ENCODE data around the gene SLC25A46.
"Not testable (repeated sequence)": the region's sequence is repeated elsewhere in the genome, so short reads cannot be mapped to it uniquely, and the experiment has no call there.

Gene SLC25A46

GRCh38 chr5:110726249-110727024 is 12.4 kb upstream of the SLC25A46 start, which contains the start of gene TMEM232:
Gene TMEM232, minus strand, starts transcription at chr5:110726671. Its CDS starts 59,319 bp downstream, at chr5:110667352.
- no peaks in the 10 kb centered on the region for H3K9me2 ChIP-seq (replicated peaks; ENCODE audit: low read depth, low read length)
- no peak within 1 kb of the TSS for H3K9ac ChIP-seq (ENCODE audit: low read depth, low read length, poor library complexity, severe bottlenecking)
- no peaks in the 10 kb centered on the region for H4K20me1 ChIP-seq (ENCODE audit: insufficient read depth, low read length, poor library complexity, severe bottlenecking)
- H3K27me3 ChIP-seq (ENCODE audit: insufficient read depth, low read length, poor library complexity, severe bottlenecking) = no peaks in the 10 kb centered on the region
- H3K4me2 ChIP-seq (ENCODE audit: low read depth, low read length, poor library complexity, severe bottlenecking) = no peak within 1 kb of the TSS
- TF ChIP-seq EZH2phosphoT487 (IDR thresholded peaks at IDR 0.05; ENCODE audit: borderline replicate concordance) = no peak
- TF ChIP-seq, protein P1, sequence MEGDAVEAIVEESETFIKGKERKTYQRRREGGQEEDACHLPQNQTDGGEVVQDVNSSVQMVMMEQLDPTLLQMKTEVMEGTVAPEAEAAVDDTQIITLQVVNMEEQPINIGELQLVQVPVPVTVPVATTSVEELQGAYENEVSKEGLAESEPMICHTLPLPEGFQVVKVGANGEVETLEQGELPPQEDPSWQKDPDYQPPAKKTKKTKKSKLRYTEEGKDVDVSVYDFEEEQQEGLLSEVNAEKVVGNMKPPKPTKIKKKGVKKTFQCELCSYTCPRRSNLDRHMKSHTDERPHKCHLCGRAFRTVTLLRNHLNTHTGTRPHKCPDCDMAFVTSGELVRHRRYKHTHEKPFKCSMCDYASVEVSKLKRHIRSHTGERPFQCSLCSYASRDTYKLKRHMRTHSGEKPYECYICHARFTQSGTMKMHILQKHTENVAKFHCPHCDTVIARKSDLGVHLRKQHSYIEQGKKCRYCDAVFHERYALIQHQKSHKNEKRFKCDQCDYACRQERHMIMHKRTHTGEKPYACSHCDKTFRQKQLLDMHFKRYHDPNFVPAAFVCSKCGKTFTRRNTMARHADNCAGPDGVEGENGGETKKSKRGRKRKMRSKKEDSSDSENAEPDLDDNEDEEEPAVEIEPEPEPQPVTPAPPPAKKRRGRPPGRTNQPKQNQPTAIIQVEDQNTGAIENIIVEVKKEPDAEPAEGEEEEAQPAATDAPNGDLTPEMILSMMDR (conservative IDR thresholded peaks at IDR 0.05; ENCODE audit: low read length) = no peak
- no peaks in the 10 kb centered on the region for H3K9me3 ChIP-seq (ENCODE audit: insufficient read depth, low read depth, low read length)
- no peaks in the 10 kb centered on the region for H3K79me2 ChIP-seq (ENCODE audit: insufficient read depth, low read length)
- no peak within 1 kb of the TSS for H2AFZ ChIP-seq (ENCODE audit: low read length)
- no peak within 1 kb of the TSS for H3K4me3 ChIP-seq (ENCODE audit: low read length, poor library complexity, severe bottlenecking)
- no peaks in the 10 kb centered on the region for H3K4me1 ChIP-seq (ENCODE audit: insufficient read depth, low read length, poor library complexity, severe bottlenecking)
- no peaks in the 10 kb centered on the region for H3K36me3 ChIP-seq (ENCODE audit: insufficient read depth, low read length)
- no peaks in the 10 kb centered on the region for H3F3A ChIP-seq (ENCODE audit: low read depth)

GRCh38 chr5:110727025-110727314 is 11.8 kb upstream of the SLC25A46 start:
- no peaks in the 10 kb centered on the region for H3K9me2 ChIP-seq (replicated peaks; ENCODE audit: low read depth, low read length)
- TF ChIP-seq EZH2phosphoT487 (IDR thresholded peaks at IDR 0.05; ENCODE audit: borderline replicate concordance) = no peak
- TF ChIP-seq, protein P1 (conservative IDR thresholded peaks at IDR 0.05; ENCODE audit: low read length) = no peak
- no peaks in the 10 kb centered on the region for H4K20me1 ChIP-seq (ENCODE audit: insufficient read depth, low read length, poor library complexity, severe bottlenecking)
- H3K9me3 ChIP-seq (ENCODE audit: insufficient read depth, low read depth, low read length) = no peaks in the 10 kb centered on the region
- no peaks in the 10 kb centered on the region for H3K36me3 ChIP-seq (ENCODE audit: insufficient read depth, low read length)
- H2AFZ ChIP-seq (ENCODE audit: low read length) = no peak overlapping the region
- no peaks in the 10 kb centered on the region for H3F3A ChIP-seq (ENCODE audit: low read depth)
- H3K79me2 ChIP-seq (ENCODE audit: insufficient read depth, low read length) = no peaks in the 10 kb centered on the region
- H3K4me3 ChIP-seq (ENCODE audit: low read length, poor library complexity, severe bottlenecking) = no peak overlapping the region
- H3K9ac ChIP-seq (ENCODE audit: low read depth, low read length, poor library complexity, severe bottlenecking) = no peak overlapping the region
- no peaks in the 10 kb centered on the region for H3K27me3 ChIP-seq (ENCODE audit: insufficient read depth, low read length, poor library complexity, severe bottlenecking)
- H3K4me2 ChIP-seq (ENCODE audit: low read depth, low read length, poor library complexity, severe bottlenecking) = no peak overlapping the region
- H3K4me1 ChIP-seq (ENCODE audit: insufficient read depth, low read length, poor library complexity, severe bottlenecking) = no peaks in the 10 kb centered on the region

GRCh38 chr5:110731499-110731898 is 7.3 kb upstream of the SLC25A46 start:
- H3K4me2 ChIP-seq (ENCODE audit: low read depth, low read length, poor library complexity, severe bottlenecking); H3K4me1 ChIP-seq (ENCODE audit: insufficient read depth, low read length, poor library complexity, severe bottlenecking); H2AFZ ChIP-seq (ENCODE audit: low read length); H4K20me1 ChIP-seq (ENCODE audit: insufficient read depth, low read length, poor library complexity, severe bottlenecking); H3F3A ChIP-seq (ENCODE audit: low read depth); H3K9me3 ChIP-seq (ENCODE audit: insufficient read depth, low read depth, low read length); H3K79me2 ChIP-seq (ENCODE audit: insufficient read depth, low read length); H3K9me2 ChIP-seq (replicated peaks; ENCODE audit: low read depth, low read length); H3K36me3 ChIP-seq (ENCODE audit: insufficient read depth, low read length); H3K9ac ChIP-seq (ENCODE audit: low read depth, low read length, poor library complexity, severe bottlenecking); H3K4me3 ChIP-seq (ENCODE audit: low read length, poor library complexity, severe bottlenecking): not testable (repeated sequence)
- H3K27me3 ChIP-seq (ENCODE audit: insufficient read depth, low read length, poor library complexity, severe bottlenecking) = peaks cover 17% of the 10 kb centered on the region

DNA sequence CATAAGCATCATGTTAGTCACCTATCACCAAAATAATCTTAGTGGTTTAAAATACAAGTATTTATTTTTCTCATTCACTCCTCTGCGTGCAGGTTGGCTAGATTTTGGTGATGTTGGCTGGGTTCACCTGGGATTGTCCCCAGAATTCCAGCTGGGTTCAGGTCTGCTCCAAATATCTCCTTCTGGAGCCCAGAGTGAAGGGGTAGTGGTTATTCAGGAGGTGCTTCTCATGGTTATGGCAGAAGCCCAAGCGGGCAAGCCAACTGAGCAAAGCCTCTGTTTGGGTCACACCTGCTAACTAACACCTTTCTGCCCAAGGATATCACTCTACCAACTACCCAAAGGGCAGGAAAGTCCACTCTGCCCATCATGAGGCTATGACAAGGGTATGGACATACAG is 4.7 kb upstream of the SLC25A46 start:
- Histone ChIP-seq H3F3A (ENCODE audit: low read depth) (no peaks in the 10 kb centered on the region), H4K20me1 (ENCODE audit: insufficient read depth, low read length, poor library complexity, severe bottlenecking) (no peaks in the 10 kb centered on the region), H3K36me3 (ENCODE audit: insufficient read depth, low read length) (no peaks in the 10 kb centered on the region), H3K9ac (ENCODE audit: low read depth, low read length, poor library complexity, severe bottlenecking) (no peak overlapping the region), H3K4me1 (ENCODE audit: insufficient read depth, low read length, poor library complexity, severe bottlenecking) (no peaks in the 10 kb centered on the region), H3K79me2 (ENCODE audit: insufficient read depth, low read length) (0 out of 2 replicates have a peak, but pooled peaks cover under 1% of the 10 kb centered on the region), H3K4me3 (ENCODE audit: low read length, poor library complexity, severe bottlenecking) (no peak overlapping the region), H3K9me2 (replicated peaks; ENCODE audit: low read depth, low read length) (no peaks in the 10 kb centered on the region), H3K27me3 (ENCODE audit: insufficient read depth, low read length, poor library complexity, severe bottlenecking) (peaks cover 30% of the 10 kb centered on the region), H2AFZ (ENCODE audit: low read length) (no peak overlapping the region), H3K4me2 (ENCODE audit: low read depth, low read length, poor library complexity, severe bottlenecking) (no peak overlapping the region), H3K9me3 (ENCODE audit: insufficient read depth, low read depth, low read length) (no peaks in the 10 kb centered on the region)
- TF ChIP-seq, protein P1 (conservative IDR thresholded peaks at IDR 0.05; ENCODE audit: low read length) = no peak
- TF ChIP-seq EZH2phosphoT487 (IDR thresholded peaks at IDR 0.05; ENCODE audit: borderline replicate concordance) = no peak

Measured in Loucy (cell line).